Measurements from ENCODE around the gene GPR42.

Gene GPR42

GRCh38 chr19:35417713-35418534 lies 47.1 kb downstream of the GPR42 start:
- no peak for DNase-seq (ENCODE audit: low read depth, low spot score)

DNA sequence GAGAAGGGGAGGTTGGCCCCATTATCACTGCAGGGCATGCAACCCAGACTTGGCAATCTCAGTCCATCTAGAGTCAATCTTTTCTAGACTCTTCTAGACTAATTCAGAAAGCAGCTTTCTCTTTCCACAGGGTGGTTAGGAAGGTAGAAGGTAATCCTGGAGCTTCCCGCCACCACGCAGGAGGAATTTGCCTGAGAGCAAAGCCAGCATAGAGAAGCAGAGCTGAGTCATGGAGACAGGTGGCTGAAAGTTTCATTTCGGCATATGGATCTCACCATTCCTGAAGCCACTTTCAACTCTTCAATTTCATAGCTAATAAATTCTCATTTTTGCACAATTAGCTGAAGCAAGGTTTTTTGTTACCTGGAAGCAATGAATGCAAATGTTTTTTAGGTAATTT lies 48.2 kb downstream of the GPR42 start:
- DNase-seq (ENCODE audit: low read depth, low spot score): no peak

DNA sequence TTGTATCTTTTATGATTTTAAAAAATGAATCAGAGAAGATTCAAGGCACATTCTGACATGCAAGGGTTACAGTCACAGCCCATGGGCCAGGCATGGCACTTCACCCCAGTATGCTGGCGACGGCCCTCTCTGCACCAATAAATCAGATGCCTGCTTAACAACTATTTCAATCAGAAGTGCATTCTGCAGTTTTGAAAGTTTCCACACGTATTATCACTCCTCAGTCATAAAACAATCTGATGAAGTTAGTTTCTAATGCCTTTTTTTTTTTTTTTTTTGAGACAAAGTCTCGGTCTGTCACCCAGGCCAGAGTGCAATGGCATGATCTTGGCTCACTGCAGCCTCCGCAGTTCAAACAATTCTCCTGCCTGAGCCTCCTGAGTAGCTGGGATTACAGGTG lies 48.9 kb downstream of the GPR42 start:
- DNase-seq (ENCODE audit: low read depth, low spot score): no peak

- no peak for DNase-seq (ENCODE audit: low read depth, low spot score)
Measured at GRCh38 chr19:35421362-35421761, 50.5 kb downstream of the GPR42 start.

Measured in iPS DF 19.7 (cell line).